Activated naive CD4-positive, alpha-beta T cell treated with anti-CD3 and anti-CD28 coated beads, Interleukin-2, amount 50 U/mL, for 16 hours (primary cell): ENCODE data around the gene IDH3B.
A peak's percentile ranks its signal among the peaks of the same experiment; 100 is the strongest.
"Not testable (repeated sequence)": the region's sequence is repeated elsewhere in the genome, so short reads cannot be mapped to it uniquely, and the experiment has no call there.

ENCODE experiments used
- DNase-seq: peaks from one replicate; pipeline ENCODE4 v3.0.0-alpha.2; 2020

The IDH3B gene

DNA sequence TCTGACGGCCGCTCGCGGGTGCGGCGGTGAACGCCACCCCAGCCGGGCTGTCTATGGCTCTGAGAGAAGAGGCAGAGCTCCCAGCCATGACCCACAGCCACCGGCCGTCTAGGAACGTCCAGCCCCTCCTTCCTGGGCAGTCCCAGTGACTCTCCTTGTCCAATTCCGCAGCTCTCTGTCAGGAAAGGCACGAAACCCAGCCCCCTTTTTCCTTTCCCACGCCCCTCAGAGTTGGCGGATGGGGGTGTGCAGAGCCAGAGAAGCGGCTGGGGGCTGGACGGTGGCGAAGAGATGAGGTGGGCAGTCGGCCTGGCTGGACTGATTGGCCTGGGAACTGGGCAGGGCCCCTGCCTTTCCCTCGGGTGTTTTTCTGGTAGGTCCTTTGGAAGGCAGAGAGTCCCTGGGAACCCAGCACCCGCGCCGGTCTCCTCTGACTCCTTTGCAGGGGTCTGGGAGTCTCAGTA, 30.0 kb upstream of the IDH3B start:
- no peak for DNase-seq

DNA sequence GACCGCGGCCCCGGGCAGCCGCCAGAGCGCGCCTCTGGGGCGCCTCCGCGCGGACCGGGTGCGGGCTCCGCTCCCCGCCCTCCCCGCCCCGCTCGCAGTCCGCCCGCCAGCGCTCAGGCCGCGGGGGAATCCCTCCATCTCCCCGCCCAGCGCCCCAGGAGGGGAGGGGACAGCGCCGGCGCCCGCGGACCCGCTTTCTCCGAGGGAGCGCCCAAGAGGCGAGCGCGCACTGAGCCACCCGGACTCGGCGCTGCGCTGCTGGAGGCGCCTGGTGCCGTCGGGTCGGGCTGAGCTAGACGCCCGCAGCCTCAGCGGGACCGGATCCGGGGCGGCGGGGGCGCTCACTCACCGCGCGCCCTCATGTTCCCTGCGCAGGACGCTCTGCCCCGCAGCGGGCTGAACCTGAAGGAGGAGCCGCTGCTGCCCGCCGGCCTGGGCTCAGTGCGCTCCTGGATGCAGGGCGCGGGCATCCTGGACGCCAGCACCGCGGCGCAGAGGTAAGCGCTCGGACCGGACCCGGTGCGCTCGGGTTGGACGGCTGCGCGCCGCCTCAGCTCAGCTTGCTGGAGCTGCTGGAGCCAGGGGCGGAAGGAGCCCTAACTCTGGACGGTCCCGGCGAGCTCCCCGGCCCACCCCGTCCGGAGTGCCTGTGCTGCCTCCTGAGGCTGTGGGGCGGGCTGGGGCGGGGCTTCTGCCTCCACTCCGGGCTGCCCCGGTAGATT, 29.4 kb upstream of the IDH3B start:
- peak; percentile 49 for DNase-seq

DNA sequence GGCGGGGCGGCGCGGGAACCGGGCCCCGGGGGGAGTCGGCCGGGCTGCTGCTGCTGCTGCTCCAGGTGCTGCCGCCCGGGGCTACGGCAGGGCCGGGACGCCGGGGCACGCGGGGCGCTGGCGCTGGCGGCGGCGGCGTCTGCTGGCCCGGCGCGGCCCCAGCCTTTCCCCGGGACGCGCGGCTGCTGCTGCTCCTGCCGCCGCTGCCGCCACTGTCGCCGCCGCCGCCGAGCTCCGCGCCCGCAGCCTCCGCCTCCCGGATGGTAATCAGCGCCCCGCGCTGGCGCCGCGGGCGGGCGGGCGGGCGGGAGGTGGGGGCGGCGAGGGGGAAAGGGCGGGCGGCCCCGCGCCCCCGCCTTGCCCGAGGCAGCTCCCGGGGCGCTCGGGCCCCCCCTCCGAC, 28.9 kb upstream of the IDH3B start:
- DNase-seq, result peak; percentile 34

DNA sequence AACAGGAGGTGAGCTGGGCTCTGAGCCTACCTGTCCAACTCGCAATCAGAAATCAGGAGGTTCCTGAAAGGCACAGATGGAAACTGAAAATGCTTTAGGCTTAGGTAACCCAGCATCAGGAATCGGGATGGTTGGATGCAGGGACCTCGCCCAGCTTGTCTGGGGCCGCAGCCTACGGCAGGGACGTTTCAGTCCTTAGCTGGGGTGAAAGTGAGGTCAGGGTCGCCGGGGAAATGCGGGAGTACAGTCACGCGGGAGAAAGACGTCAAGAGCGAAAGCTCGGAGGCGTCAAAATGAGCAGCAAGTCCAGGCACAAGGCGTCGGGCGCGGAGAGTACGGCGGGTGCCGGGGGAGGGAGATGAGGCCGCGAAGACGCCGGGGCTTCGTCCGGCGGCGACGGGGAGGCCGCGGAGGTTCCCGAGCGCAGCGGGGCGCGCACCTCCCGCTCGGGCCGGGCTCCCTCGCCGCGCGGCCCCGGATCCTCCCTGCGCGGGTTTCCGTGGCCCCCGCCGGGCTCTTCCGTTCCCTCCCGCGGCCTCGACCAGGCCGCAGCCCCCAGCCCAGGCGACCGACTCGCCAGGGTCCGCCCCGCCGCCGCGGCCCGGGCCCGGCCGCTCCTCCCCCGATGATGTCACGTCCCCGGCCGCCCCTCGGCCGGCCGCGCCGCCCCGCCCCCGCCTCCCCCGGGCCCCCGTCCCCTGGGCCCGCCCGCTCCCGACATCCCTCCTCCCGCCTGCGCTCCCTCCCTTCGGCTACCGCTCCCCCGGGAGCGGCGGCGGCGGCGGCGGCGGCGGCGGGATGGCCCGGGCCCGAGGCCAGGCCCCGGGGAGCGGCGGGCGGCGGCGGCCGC, 28.2 kb upstream of the IDH3B start, which contains the start of gene EBF4:
Gene EBF4 (plus strand): TSS at position 745 of the 850 bp plus-strand sequence. CDS start 866 bp downstream, outside the sequence.
- peak; percentile 26 for DNase-seq

DNA sequence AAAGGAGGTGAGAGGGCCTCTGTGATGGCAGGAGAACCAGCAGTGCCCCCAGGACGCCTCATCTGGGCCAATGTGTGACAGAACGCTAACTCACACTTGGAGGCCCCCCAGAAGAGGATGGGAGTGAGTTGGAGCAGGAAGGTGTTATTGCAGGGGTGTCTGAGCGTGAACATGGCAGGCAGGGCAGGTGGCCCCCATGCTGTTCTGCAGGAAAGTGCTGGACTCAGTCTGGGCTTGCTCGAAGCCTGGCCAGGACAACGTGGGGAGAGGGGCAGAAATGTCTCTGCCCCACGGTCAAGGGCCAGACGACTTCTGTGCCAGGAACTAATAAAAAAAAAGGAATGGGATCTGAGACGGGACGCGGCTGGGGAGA, 27.6 kb upstream of the IDH3B start:
- DNase-seq, result no peak

DNA sequence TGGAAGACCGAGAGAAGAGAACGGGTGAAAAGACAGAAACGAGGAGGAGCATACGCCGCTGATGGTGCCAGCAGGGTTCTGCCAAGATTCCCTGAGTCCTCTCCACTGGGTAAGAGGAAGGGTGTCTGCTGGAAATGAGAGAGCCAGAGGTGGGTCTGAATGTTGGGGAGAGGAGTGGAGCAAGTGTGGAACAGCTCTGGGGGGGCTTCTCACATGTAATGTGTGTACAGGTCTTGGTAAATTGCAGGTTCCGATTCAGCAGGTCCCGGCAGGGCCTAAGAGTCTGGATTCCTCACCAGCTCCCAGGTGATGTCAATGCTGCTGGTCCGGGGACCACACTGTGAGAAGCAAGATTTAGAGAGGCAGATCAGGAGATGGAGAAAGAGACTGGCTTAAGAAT, 27.1 kb upstream of the IDH3B start:
- DNase-seq, result no peak

DNA sequence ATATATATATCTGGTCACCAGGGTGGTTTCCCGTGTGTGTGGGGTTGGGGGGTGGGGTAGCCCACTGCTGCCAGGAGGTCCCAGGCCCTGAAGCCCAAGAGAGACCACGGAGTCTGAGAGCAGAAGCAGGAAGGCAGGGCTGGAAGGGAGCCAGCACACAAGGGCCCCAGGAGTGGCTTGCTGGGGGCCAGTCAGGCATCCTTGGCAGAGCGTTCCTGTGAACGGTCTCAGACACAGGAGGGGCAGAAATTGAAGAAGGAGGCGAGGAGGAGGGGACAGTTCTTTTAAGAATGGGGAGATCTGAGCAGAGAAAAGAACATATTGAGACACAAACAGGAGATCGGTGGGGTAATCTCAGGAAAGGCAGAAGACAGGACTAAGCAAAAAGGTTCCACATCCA, 26.7 kb upstream of the IDH3B start:
- DNase-seq, result no peak

DNA sequence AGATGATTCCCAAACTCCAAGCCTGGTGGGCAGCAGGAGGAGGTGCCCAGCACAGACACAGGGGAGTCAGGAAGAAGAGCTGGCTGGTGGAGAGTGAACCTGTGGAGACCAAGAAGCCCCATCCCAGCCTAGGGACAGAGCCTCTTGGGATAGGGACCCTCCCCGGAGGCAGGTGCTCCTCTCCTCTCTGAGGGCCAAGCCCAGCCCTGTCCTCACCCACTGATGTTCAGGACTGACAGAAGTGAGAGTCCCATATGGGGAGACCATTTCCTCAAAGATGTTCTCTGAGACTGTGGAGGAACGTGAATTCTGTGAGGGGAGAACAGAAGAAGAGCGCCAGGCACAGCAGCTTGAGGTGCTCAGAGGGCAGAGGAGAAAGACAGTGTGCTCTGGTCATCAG, 26.2 kb upstream of the IDH3B start:
- DNase-seq, result no peak

DNA sequence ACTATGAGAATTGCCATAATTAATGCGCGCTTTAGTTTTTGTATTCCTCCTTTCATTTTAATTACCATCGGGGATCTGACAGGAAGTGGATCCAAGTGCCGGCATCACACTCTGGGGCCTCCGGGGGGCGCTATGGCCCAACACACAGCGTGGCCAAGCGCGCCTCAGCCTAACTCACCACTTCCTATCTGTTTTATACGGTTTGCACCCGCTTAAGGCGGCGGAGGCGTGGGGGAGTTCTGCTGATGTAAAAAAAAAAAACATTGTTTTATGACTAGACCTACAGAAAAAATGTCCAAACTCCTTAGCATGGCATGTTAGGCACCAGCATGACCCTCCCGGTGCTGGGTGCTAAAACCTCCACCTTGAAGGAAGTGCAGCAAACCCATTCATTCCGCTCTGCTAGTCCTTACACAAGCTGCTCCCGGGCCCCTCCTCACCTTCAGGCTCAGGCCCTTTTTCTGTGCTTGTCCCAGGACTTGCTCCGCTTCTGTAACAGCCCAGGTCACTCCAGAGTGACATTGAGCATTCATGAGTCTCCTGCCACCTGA, 24.1 kb upstream of the IDH3B start:
- peak; percentile 79 for DNase-seq

DNA sequence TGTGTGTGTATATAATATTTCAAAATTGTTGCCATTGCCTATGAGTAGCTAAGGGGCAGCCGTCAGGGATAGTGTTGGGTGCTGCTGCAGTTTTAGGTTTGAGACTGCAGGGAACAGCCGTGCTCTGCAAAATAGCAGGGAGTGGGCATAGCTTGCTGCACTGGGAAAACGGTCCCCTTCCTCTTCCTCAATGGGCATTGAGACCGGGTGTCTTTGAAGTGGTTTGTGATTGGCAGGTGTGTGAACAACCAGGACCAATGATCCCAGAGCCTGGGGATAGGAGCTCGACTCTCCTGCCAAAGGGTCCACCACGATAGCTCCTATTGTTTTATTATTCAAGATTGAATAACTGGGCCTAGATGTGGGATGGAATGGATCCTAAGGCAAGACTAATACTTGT, 23.5 kb upstream of the IDH3B start:
- no peak for DNase-seq

DNA sequence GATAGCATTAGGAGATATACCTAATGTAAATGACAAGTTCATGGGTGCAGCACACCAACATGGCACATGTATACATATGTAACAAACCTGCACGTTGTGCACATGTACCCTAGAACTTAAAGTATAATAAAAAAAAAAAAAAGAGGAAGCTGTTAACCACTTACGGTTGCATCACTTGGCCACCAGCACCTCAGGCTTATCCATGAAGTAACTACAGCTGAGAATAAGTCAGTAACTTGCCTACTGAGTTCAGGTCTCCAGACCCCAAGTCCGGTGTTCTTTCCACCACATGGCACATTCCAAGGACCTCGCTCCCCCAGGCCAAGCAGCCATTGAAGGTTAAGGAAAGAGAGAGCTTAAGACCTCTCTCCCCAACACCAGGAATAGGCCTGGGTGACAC, 20.8 kb upstream of the IDH3B start:
- not testable (repeated sequence) for DNase-seq

DNA sequence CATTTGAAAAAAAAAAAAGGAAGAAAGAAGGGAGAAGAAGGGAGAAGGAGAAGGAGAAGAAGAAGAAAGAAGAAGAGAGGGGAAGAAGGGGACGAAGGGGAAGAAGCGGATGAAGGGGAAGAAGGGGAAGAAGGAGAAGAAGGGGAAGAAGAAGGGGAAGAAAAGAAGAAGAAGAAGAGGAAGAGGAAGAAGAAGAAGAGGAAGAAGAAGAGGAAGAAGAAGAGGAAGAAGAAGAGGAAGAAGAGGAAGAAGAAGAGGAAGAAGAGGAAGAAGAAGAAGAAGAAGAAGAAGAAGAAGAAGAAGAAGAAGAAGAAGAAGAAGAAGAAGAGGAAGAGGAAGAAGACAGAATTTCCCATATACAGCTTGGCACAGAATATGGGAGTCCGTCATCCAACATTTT, 18.0 kb upstream of the IDH3B start:
- not testable (repeated sequence) for DNase-seq

DNA sequence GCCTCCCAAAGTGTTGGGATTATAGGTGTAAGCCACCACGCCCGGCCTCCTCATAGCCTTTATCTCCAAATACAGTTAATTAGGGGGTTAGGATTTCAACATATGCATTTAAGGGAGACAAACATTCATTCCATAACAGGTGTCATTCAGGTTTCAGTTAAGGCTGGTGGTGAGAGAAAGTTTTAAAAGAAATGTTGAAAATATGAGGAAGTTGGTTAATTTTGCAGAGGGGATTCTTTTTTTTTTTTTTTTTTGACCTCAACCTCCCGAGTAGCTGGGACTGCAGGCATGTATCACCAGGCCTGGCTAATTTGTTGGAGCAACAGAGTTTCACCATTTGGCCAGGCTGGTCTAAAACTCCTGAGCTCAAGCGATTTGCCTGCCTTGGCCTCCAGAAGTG, 16.0 kb upstream of the IDH3B start:
- no peak for DNase-seq

DNA sequence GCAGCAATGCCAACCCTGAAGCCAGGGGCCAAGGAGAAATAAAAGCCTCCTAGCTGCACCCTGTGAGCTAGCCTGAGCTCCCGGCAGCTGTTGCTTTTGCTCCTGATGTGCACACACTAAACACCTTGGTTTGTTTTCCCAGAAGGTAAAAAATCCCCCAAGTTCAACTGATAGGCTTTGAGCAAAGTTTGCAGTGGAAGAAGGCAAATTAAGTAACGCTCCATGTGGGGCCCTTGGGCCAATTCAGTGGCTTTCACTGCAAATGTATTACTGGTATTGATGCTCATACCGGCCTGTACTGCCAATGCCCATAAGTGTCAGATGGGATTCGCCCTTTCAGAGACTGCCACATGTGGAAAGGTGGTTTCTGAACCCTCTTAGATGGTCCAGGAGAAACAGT, 9.4 kb upstream of the IDH3B start:
- DNase-seq, result no peak

DNA sequence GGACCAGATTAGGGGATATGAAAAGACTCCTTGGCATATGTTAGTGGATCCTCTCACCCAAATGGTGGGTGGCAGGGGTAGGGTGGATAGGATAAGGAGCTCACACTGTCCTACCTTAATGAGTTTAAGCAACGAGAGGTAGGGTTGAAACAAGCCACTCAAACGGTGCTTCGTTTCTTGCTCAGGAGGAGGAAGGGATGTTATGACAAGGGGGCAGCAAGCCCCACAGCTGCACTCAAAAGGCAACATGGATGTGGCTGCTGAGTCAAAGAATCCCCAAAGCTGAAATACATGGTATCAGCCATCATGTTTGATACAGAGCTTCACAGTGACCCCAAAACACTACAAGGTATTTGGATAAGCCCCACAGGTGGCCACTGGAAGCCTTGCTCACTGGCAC, 8.4 kb upstream of the IDH3B start:
- DNase-seq, result no peak

DNA sequence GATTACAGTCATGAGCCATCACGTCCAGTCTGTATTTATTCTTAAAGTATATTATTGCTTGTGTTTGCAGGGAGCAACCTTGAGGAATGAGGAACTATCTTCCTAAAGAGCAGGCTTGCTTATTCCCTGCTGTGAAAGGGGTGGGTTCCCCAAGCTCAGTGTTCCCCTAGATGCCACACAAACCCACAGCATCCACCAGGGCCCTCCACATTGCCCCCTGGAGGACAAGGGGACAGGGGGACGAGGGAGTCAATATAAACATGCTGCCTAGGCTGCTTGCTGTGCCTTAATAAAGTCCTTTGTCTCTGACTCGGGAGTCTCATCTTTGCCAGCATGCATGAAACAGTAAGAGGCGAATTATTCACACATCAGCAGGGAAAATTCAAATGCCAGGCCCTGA, 8.0 kb upstream of the IDH3B start:
- DNase-seq, result no peak

DNA sequence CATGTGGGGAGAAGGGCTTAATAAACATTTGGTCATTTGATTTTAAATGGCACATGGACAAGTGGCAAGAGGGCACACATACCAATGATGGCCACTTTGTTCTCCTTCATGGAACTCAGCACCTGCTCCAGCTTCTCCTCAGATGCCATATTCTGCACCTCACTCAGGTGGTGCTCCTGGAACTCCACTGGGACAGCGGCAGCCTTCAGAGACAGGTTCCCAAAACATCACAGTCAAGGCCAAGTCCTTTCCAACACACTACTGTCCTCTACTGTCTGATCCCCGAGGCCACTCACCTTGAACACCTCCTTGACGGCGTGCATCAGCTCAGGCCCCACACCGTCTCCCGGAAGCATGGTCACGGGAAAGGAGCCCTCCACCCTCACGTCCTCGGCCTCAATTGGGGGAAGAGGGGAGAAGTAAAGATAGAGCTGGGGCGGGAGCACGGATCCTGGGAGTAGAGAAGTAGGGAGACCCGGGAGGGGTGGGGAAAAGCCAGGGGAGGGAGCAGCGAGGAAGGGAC, 591 bp downstream of the IDH3B start:
- DNase-seq, result no peak

DNA sequence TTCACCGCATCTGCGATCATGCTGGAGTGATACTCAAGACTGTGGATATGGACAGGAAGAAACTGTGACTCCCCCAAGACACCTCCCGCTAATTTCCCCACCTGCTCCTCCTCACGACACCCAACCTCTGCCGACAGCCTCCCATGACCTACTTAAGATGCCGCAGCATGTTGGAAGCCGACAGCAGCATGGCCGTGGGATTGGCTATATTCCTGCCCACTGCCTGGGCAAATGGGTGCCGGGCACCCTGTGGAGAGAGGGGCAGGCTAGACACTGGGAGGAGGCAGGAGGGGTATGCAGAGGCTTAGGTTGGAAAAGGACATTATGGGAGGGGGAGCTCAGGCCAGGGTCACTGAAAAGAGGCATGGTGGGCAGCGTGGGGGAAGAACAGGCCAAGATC, 4.5 kb downstream of the IDH3B start:
- no peak for DNase-seq

DNA sequence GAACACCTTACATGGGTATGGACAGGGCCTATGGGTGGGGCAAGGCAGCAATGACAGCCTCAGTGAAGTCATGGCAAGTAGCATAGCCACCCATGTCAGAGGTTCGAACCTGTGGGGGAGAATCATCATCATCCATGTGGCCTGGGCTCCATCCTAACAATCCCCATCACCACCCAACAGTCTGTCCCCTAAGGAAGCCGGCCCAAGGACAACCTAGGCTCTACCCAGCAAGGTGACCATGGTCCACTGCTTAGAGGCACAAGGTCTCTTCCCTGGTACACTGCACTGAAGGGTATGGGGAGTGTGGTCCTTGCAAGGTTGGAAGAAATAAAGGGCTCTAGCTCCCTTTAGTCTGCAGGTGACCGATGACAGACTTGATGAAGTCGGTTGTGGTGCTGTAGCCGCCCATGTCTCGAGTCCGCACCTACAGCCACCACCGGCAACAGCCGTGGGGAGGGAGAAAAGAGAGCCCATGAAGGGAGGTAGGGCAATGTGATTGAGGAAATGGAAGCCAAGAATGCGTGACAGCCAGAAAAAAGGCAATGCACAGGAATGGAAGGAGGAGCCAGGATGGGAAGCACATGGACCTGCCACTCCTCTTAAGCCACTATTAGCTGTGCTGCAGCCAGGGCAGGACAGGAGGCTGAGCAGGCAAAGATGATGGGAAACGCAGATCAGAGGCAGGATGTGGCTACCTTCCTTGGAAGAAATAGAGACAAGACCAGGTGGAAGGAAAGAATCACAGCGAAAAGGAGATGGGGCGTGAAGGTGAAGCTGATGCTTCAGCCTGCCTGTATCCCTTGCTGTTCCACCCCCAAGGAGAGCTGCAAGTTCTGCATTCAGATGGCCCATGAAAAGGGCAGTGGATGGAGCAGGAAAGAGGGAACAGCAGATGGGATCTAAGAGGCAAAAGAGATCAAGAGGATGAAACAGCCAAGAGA, 5.3 kb downstream of the IDH3B start:
- no peak for DNase-seq

DNA sequence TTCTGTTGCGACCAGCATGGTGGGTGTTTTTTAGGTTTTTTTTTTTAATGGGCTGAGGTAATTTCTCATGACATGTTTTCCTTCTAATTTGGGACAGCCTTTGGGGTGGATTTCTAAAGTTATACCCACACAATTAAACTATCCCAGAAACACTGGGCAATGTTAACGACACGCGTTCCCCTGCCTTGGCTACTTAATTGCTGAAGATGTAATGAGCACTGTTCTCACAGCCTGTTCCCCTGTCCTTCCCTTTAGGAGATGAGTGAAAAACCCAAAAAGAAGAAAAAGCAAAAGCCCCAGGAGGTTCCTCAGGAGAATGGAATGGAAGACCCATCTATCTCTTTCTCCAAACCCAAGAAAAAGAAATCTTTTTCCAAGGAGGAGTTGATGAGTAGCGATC, 6.3 kb downstream of the IDH3B start:
- DNase-seq, result no peak

DNA sequence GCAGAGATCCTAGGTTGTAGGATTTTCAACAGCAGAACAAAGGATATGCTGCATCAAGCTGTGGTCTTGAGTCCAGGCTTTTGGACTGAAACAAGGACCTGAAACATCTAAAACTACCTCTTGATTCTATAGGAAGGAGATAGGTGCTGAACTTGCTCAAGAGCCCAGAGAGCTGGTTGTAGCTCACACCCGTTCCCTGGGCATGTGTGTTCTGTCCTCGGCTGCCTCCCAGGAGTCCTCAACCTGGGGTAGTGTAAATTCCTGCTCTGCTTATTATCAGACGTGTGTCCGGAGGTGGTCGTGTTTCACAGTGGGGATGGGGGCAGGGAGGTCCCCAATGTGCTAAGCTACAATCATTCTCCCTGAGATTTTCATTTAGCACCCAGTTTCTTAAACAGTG, 6.8 kb downstream of the IDH3B start:
- no peak for DNase-seq

DNA sequence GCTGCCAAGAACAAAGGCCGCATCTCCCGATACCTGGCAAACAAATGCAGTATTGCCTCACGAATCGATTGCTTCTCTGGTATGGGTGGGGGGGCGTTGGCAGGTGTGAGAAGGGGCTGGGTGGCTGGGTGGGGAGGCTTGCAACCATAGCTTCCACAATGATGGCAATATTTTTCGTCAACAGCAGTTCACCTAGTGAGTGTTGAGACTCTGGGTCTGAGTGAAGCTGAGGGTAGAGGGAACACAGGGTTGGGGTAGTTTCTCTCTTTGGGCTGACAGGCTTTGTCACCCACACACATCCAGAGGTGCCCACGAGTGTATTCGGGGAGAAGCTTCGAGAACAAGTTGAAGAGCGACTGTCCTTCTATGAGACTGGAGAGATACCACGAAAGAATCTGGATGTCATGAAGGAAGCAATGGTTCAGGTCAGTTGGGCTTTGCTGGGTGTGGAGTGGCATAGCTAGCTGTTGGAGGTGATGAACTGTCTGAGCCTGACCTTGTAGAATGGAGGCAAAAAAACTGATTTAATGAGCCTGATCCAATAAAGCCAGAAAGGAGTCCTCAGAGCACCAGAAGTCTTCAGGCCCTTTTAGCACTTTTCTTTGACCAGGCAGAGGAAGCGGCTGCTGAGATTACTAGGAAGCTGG, 7.4 kb downstream of the IDH3B start:
- DNase-seq, result no peak
